Stimulated activated CD8-positive, alpha-beta memory T cell treated with anti-CD3 and anti-CD28 coated beads, Interleukin-7, amount 100 ng/mL, for 24 hours (primary cell): ENCODE results near the gene CD3G.
A peak's percentile ranks its signal among the peaks of the same experiment; 100 is the strongest.

ENCODE experiments used
- DNase-seq: peaks from one replicate; pipeline ENCODE4 v3.0.0-alpha.2; 2020; ENCODE audit warnings: low read depth

The CD3G gene

GRCh38 chr11:118325283-118325682 is 18.9 kb upstream of the CD3G start:
- no peak for DNase-seq

GRCh38 chr11:118328745-118329144 is 15.4 kb upstream of the CD3G start:
- DNase-seq: no peak

- no peak for DNase-seq
These were observed 9.4 kb upstream of the CD3G start for GRCh38 chr11:118334745-118335144.

GRCh38 chr11:118338637-118339061 is 5.5 kb upstream of the CD3G start:
- peak; percentile 72 for DNase-seq

GRCh38 chr11:118339281-118339961 is 4.7 kb upstream of the CD3G start:
- no peak for DNase-seq

- DNase-seq: no peak
These were observed 3.7 kb upstream of the CD3G start for GRCh38 chr11:118340449-118340848.

GRCh38 chr11:118341261-118341660 is 2.9 kb upstream of the CD3G start:
- no peak for DNase-seq

- no peak for DNase-seq
These were observed 2.2 kb upstream of the CD3G start for GRCh38 chr11:118341815-118342489.

- DNase-seq: no peak
These were observed 1.5 kb upstream of the CD3G start, which contains the start of gene CD3D for GRCh38 chr11:118342503-118343161. CD3D (minus strand) TSS chr11:118342705; CDS start chr11:118342607, 98 bp downstream.

- DNase-seq: no peak
These were observed 896 bp upstream of the CD3G start for GRCh38 chr11:118343248-118343647.

GRCh38 chr11:118349475-118349874 is 5.3 kb downstream of the CD3G start:
- no peak for DNase-seq

GRCh38 chr11:118353084-118353710 is 9.1 kb downstream of the CD3G start:
- DNase-seq: no peak

- no peak for DNase-seq
These were observed 13.9 kb downstream of the CD3G start for GRCh38 chr11:118358071-118358470.

GRCh38 chr11:118359295-118359958 is 15.3 kb downstream of the CD3G start, which contains the start of gene UBE4A:
UBE4A (plus strand) TSS chr11:118359600; CDS start chr11:118365081, 5,481 bp downstream.
- DNase-seq: peak; percentile 98

GRCh38 chr11:118364956-118365615 is 20.9 kb downstream of the CD3G start:
- no peak for DNase-seq

GRCh38 chr11:118366287-118366686 is 22.1 kb downstream of the CD3G start:
- no peak for DNase-seq

- no peak for DNase-seq
These were observed 26.6 kb downstream of the CD3G start for GRCh38 chr11:118370774-118371173.

- DNase-seq: no peak
These were observed 29.1 kb downstream of the CD3G start for GRCh38 chr11:118373263-118373662.

- DNase-seq: no peak
These were observed 29.7 kb downstream of the CD3G start for GRCh38 chr11:118373871-118374270.

- DNase-seq: no peak
These were observed 30.6 kb downstream of the CD3G start for GRCh38 chr11:118374729-118375128.

- DNase-seq: no peak
These were observed 31.8 kb downstream of the CD3G start for GRCh38 chr11:118375978-118376377.
